ENCODE results near the gene SHC3.

SHC3 gene

GRCh38 chr9:89036383-89036782 lies 142.2 kb downstream of the SHC3 start:
- TF ChIP-seq CTCF (conservative IDR thresholded peaks at IDR 0.05; ENCODE audit: control insufficient read depth, insufficient read depth, low read depth, low read length), result no peak
- no peak for DNase-seq (ENCODE audit: low read depth)

DNA sequence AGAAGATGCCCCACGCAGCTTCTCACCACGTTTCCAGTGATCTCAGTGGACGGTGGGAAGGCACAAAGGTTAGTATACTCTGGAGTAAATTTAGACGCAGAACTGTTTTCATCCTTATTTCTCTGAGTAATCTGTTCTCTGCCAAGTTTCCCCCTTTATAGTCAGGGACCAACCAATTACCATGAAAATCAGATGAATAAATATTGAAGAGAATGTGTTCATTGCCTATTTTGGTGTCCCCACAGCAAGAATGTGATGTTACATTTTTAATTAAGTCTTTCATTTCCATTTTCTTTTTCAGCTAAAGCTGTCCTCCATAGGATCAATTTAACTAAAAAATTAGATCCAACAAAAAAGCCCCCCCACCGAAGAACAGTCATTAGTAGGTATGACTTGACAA lies 146.0 kb downstream of the SHC3 start:
- no peak overlapping the region for H3K4me3 ChIP-seq (ENCODE audit: control insufficient read depth, low read depth, low read length)
- TF ChIP-seq CTCF (conservative IDR thresholded peaks at IDR 0.05; ENCODE audit: control insufficient read depth, insufficient read depth, low read depth, low read length), result no peak
- no peak for DNase-seq (ENCODE audit: low read depth)

More at GRCh38 chr9:89036383-89036782, 142.2 kb downstream of the SHC3 start:
- no peak overlapping the region for H3K4me3 ChIP-seq (ENCODE audit: control insufficient read depth, low read depth, low read length)

GRCh38 chr9:89032173-89032572 lies 146.4 kb downstream of the SHC3 start:
- H3K4me3 ChIP-seq (ENCODE audit: control insufficient read depth, low read depth, low read length), result no peak overlapping the region
- no peak for DNase-seq (ENCODE audit: low read depth)
- no peak for TF ChIP-seq CTCF (conservative IDR thresholded peaks at IDR 0.05; ENCODE audit: control insufficient read depth, insufficient read depth, low read depth, low read length)

DNA sequence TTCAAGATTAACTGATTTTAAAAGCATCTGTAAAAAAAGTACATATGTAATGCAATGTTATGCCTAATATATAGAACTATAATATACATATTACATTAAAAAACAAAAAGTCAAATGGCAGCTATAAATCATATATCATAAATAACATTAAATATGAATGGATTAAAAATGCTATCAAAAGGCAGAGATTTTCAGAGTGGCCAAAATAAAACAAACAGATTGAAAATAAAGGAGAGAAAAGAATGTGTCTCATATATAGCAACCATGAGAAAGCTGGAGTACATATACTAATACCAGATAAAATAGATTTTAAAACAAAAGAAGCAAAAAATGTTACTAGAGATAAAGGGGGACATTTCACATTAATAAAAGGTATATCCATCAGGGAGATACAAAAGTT lies 148.8 kb downstream of the SHC3 start:
- TF ChIP-seq CTCF (conservative IDR thresholded peaks at IDR 0.05; ENCODE audit: control insufficient read depth, insufficient read depth, low read depth, low read length), result no peak
- no peak for DNase-seq (ENCODE audit: low read depth)
- H3K4me3 ChIP-seq (ENCODE audit: control insufficient read depth, low read depth, low read length), result no peak overlapping the region

DNA sequence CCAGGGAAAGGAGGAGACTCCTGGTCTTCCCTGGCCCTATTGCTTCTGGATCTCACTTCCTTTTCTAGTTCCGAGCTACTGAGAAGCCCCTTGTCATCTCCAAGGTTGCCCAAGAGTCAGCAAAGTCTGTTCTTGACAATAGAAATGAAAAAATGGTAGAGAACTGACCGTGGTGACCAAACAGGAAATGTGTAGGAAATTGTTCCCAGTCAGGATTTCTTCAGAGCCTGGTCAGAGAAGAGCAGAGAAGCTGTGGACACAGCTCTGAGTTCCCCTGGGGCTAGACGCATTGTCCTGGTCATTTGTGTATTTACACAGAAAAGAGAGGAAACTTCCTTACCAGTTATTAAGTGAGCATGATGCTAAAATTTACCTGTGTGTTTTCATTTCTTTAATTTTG lies 151.7 kb downstream of the SHC3 start:
- no peak for DNase-seq (ENCODE audit: low read depth)
- no peak for TF ChIP-seq CTCF (conservative IDR thresholded peaks at IDR 0.05; ENCODE audit: control insufficient read depth, insufficient read depth, low read depth, low read length)
- no peak overlapping the region for H3K4me3 ChIP-seq (ENCODE audit: control insufficient read depth, low read depth, low read length)

DNA sequence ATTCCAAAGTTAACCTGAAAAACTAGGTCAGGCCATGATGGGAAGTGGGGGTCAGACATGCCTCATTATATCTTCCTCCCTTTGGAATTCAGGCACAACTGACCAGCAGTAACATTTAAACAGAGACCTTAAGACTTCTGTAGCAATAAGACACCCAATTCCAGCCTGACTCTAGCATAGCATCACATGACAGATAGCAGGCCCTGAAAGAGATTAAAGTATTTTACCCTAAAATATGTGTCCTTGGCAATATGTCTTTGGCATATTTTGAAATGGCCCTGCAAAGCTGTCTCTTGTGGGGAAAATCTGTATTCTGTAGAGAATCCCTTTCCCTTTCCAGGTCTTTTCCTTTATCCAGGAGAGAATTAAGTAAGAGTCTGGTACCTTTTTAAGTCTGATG lies 153.1 kb downstream of the SHC3 start:
- TF ChIP-seq CTCF (conservative IDR thresholded peaks at IDR 0.05; ENCODE audit: control insufficient read depth, insufficient read depth, low read depth, low read length), result no peak
- DNase-seq (ENCODE audit: low read depth), result no peak
- no peak overlapping the region for H3K4me3 ChIP-seq (ENCODE audit: control insufficient read depth, low read depth, low read length)

- TF ChIP-seq CTCF (conservative IDR thresholded peaks at IDR 0.05; ENCODE audit: control insufficient read depth, insufficient read depth, low read depth, low read length), result no peak
- no peak overlapping the region for H3K4me3 ChIP-seq (ENCODE audit: control insufficient read depth, low read depth, low read length)
These were observed 153.9 kb downstream of the SHC3 start for GRCh38 chr9:89024727-89025126.

More at GRCh38 chr9:89024727-89025126, 153.9 kb downstream of the SHC3 start:
- DNase-seq (ENCODE audit: low read depth), result no peak

Data from fibroblast of mammary gland (primary cell).